RPMI8226 (cell line): Measurements from ENCODE around the gene GADD45B.
"Not testable (repeated sequence)": the region's sequence is repeated elsewhere in the genome, so short reads cannot be mapped to it uniquely, and the experiment has no call there.

Experiments
- DNase-seq: peaks from one replicate; pipeline ENCODE4 v3.0.0-alpha.2; 2015

The GADD45B gene

DNA sequence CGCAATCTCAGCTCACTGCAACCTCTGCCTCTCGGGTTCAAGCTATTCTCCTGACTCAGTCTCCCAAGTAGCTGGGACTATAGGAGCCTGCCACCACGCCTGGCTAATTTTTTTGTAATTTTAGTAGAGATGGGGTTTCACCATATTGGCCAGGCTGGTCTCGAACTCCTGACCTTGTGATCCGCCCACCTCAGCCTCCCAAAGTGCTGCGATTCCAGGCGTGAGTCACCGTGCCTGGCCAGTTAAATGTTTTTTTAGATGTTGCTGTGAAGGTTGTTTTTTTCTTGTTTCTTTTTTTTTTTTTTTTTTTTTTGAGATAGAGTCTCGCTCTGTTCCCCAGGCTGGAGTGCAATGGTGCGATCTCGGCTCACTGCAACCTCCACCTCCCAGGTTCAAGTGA lies 42.9 kb downstream of the GADD45B start:
- DNase-seq, result not testable (repeated sequence)

GRCh38 chr19:2519482-2519881 lies 43.6 kb downstream of the GADD45B start:
- no peak for DNase-seq

DNA sequence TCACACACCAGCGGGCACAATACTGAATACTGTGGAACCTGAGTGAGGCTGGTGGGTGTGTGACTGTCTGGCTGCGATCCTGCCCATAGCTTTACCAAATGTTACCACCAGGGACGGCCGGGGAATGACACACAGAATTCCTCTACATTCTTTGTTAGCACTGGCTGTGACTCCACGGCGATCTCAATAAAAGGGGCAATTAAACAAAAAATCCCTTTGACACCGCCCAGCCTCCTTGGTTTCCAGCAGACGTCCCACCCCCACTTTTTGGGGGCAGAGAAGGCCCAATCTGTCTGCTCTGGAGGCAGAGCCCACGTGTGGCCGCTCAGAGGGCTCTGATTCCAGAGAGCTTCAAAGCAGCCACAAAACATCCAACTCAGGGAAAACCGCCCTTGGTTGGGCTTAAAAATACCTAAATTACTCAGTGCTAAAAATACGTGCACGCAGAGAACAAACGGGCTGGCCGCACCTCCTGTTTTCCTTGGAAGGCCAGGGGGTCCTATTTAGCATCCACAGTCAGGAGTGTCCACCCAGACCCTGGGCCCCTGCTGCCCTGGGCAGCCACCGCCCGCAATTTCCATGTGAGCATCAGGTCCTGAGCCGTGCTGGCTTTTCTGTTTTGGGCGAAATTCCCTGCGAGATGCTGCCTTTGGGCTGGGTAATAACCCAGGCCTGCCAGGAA lies 47.8 kb downstream of the GADD45B start:
- DNase-seq, result no peak

DNA sequence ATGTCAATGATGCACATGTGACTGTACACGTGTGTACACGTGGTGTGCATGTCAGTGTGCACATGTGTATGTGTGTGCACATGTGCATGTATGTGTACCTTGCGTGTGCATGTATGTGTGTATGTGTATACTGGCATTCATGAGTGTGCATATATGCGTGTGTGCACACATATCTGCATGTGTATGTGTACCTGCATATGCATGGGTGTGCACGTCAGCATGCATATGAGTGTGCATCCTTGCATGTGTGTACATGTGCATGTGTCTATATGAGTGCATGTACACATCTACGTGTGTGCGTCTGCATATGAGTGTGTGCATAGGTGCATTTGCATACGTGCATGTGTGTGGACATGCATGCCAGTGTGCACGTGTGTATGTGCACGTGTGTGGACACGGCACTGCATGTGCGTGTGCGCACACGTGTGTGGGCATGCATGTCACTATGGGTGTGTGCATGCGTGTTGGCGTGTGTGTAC lies 48.5 kb downstream of the GADD45B start:
- no peak for DNase-seq

DNA sequence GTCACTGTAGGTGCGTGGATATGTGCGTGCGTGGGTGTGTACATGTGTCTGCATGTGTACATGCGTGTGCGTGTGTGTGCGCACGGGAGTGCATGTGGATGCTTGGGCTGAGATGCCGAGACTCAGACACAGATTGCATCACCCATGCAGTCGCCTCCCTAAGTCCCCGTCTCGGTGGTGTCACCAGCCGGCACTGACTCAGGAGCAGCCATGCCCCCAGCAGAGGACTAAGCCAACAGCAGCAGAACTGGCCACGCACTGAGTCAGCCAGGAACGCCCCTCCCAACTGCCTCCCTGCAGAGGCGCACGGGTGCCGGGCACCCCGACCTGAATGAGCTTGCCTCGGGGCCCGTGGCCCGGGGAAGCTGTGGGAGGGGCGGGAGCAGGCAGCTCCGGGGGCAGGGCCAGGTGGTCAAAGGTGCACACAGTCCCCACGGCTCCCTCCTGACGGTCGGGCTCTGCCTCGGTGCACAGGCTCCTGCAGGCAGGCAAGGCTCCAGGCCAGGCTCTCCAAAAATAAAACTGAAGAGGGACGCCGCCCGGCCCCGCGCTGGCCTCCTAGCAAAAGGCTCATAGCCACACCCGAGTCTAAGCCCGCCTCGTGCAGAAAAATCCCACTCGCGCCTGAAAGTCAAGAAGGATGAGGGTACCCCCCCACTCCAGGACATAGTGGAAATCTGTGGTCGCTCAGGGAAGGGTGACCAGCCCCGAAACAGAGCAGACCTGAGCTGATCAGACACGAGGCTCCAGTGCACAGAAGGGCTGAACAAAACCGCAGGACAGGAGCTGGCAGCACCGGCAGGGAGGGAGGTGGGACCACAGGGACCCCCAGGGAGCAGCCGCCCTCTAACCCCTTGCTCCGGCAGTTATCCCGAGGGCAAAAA lies 49.2 kb downstream of the GADD45B start:
- no peak for DNase-seq

DNA sequence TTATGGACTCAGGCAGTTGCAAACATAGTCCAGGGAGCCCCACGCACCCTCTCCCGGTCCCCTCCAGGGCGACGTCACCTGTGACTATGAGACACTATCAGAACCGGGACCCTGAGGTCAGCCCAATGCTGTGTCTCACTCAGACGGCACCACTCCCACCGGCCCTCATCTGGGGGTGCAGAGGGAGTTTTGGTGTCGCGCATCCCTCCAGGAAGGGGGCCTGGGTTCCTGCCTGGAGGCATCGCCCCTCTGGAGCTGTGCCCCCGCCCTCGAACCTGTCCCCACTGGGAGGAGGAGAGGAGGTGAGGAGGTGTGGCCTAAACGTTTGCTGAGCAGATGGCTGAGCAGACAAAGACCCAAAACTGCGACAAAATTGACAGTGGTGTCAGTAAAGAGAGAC lies 51.2 kb downstream of the GADD45B start:
- DNase-seq, result peak; percentile 0

DNA sequence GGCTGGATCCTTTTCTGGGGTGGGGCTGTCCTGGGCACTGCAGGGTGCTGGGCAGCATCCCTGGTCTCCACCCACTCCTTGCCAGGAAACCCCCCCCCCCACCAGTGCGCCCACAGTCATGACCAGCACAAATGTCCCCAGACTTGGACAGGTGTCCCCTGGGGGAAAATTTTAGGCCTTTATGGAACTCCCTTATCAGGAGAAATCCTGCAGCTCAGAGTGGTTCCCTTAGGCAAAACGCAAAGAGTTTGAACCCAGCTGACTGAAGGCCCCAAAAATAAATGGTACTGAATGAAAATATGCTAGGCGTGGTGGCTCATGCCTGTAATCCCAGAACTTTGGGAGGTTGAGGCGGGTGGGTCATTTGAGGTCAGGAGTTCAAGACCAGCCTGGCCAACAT lies 51.8 kb downstream of the GADD45B start:
- DNase-seq, result no peak
